Thyroid gland (tissue), 4 donors: ENCODE results near the gene APMAP. TPM values are rescaled to one million over a fixed set of nuclear protein-coding genes. Genes with fewer than 3 reads are reported as not detected.

ENCODE experiments used
- DNase-seq, 2 donors: peaks; one replicate each; pipeline ENCODE4 v3.0.0-alpha.2; 2019
- H3K27ac ChIP-seq, 3 donors: fragments of 200-600 bp; sonication (generic); 1 replicate in 2 of 3; 2 replicates in 1 of 3; pipeline ENCODE4 v1.5.1; 2016 to 2019; ENCODE audit warnings: mild to moderate bottlenecking in 1 of 3, moderate library complexity in 1 of 3
- H3K27me3 ChIP-seq: fragments of 200-600 bp; sonication (generic); one replicate; pipeline ENCODE4 v1.5.1; 2019
- H3K36me3 ChIP-seq, 2 donors: fragments of 200-600 bp; sonication (generic); one replicate each; pipeline ENCODE4 v1.5.1; 2016 to 2019
- H3K4me1 ChIP-seq, 2 donors: fragments of 200-600 bp; sonication (generic); one replicate each; pipeline ENCODE4 v1.5.1; 2017 to 2019
- H3K4me3 ChIP-seq, 3 donors: fragments of 200-600 bp; sonication (generic); replicated peaks in 1 of 3; 1 replicate in 2 of 3; 2 replicates in 1 of 3; pipeline ENCODE4 v1.5.1; 2016; ENCODE audit warnings: mild to moderate bottlenecking in 1 of 3
- H3K9me3 ChIP-seq: fragments of 200-600 bp; sonication (generic); one replicate; pipeline ENCODE4 v1.5.1; 2017
- CTCF ChIP-seq, 6 experiments: fragments of 200-600 bp in 3 of 6; fragments of 450-650 bp in 3 of 6; sonication (generic) in 3 of 6; IDR thresholded peaks; one replicate each; pipeline ENCODE4 v1.5.1; 2016 to 2019; ENCODE audit warnings: antibody characterized with exemption in 6 of 6, mild to moderate bottlenecking in 2 of 6, inconsistent platforms in 1 of 6, moderate library complexity in 1 of 6
- POLR2A ChIP-seq, 2 donors: fragments of 450-650 bp; IDR thresholded peaks; one replicate each; pipeline ENCODE4 v1.6.1; 2017; ENCODE audit warnings: antibody characterized with exemption in 2 of 2, mild to moderate bottlenecking in 2 of 2, moderate library complexity in 1 of 2
- WGBS, 2 donors: methylation state at CpG; one replicate each; pipeline ENCODE4 v1.1.5; 2017; 5-methylcytosine and 5-hydroxymethylcytosine counted together
- intact Hi-C: fragments of 100-400 bp; cut with DNase I; formaldehyde crosslinking; loops from one replicate; pipeline ENCODE4 v1.15.1; 2023
- total RNA-seq, 4 donors: library from RNA; depleted of rRNA; stranded (reverse); fragments of >200 nt; gene quantifications; one replicate each; pipeline ENCODE4 v1.2.3, GENCODE V29; 2016

APMAP gene
- total RNA-seq, 4 donors from 2014 or later = 171 to 205 (median 186) TPM

- TF ChIP-seq CTCF (IDR thresholded peaks at IDR 0.05) (peak; percentile 71 to 93 (median 86)), POLR2A (IDR thresholded peaks at IDR 0.05) (no peak)
- no peaks in the 10 kb centered on the region for H3K27me3 ChIP-seq
- WGBS, 2 donors = 30 to 42% methylated on average over 17 to 24 of the region's 34 CpGs
- no peaks in the 10 kb centered on the region for H3K9me3 ChIP-seq
- DNase-seq = peak; percentile 85
- no peak overlapping the region for H3K4me3 ChIP-seq
- peaks cover 12 to 18% of the 10 kb centered on the region in 2 donors for H3K4me1 ChIP-seq
- H3K27ac ChIP-seq = peak overlapping the region in 1 of 3 donors; percentile 37
- intact Hi-C loops = loop anchor here (5.0 kb wide), 1 partner anchor 756 kb away; no protein-coding TSS in a partner anchor
- H3K36me3 ChIP-seq = no peaks in the 10 kb centered on the region
Measured at GRCh38 chr20:24917797-24918578, 74.6 kb downstream of the APMAP start.

- no peaks in the 10 kb centered on the region for H3K9me3 ChIP-seq
- no peaks in the 10 kb centered on the region for H3K36me3 ChIP-seq
- peaks cover 12 to 18% of the 10 kb centered on the region in 2 donors for H3K4me1 ChIP-seq
- TF ChIP-seq POLR2A (IDR thresholded peaks at IDR 0.05) = no peak
- TF ChIP-seq CTCF (IDR thresholded peaks at IDR 0.05) = no peak
- H3K4me3 ChIP-seq = no peak overlapping the region
- intact Hi-C loops = loop anchor here (5.0 kb wide), 1 partner anchor 755 kb away; no protein-coding TSS in a partner anchor
- no peak overlapping the region for H3K27ac ChIP-seq
- DNase-seq = no peak
- WGBS, 2 donors = 85 to 92% methylated on average over 7 of the region's 7 CpGs
- no peaks in the 10 kb centered on the region for H3K27me3 ChIP-seq
Measured at GRCh38 chr20:24917056-24917455, 75.5 kb downstream of the APMAP start.

GRCh38 chr20:24916412-24916811 is 76.1 kb downstream of the APMAP start:
- H3K9me3 ChIP-seq = no peaks in the 10 kb centered on the region
- intact Hi-C loops = loop anchor here (5.0 kb wide), 1 partner anchor 754 kb away; no protein-coding TSS in a partner anchor
- no peak for TF ChIP-seq CTCF (IDR thresholded peaks at IDR 0.05)
- no peak for TF ChIP-seq POLR2A (IDR thresholded peaks at IDR 0.05)
- no peak overlapping the region for H3K27ac ChIP-seq
- peaks cover 12 to 18% of the 10 kb centered on the region in 2 donors for H3K4me1 ChIP-seq
- H3K36me3 ChIP-seq = no peaks in the 10 kb centered on the region
- no peak overlapping the region for H3K4me3 ChIP-seq
- no peaks in the 10 kb centered on the region for H3K27me3 ChIP-seq
- DNase-seq = no peak
- 100% methylated on average over 1 of the region's 1 CpG for WGBS, 2 donors

- H3K27me3 ChIP-seq = no peaks in the 10 kb centered on the region
- H3K36me3 ChIP-seq = no peaks in the 10 kb centered on the region
- H3K4me3 ChIP-seq = no peak overlapping the region
- DNase-seq = no peak
- no peak overlapping the region for H3K27ac ChIP-seq
- H3K9me3 ChIP-seq = no peaks in the 10 kb centered on the region
- 95 to 100% methylated on average over 1 to 7 of the region's 7 CpGs for WGBS, 2 donors
- no peak for TF ChIP-seq CTCF (IDR thresholded peaks at IDR 0.05)
- TF ChIP-seq POLR2A (IDR thresholded peaks at IDR 0.05) = no peak
- peaks cover 9 to 18% of the 10 kb centered on the region in 2 donors for H3K4me1 ChIP-seq
- intact Hi-C loops = loop anchor here (5.0 kb wide), 1 partner anchor 754 kb away; no protein-coding TSS in a partner anchor
Measured at GRCh38 chr20:24915892-24916291, 76.7 kb downstream of the APMAP start.

GRCh38 chr20:24915440-24915839 is 77.1 kb downstream of the APMAP start:
- WGBS, 2 donors = 95% methylated on average over 9 of the region's 9 CpGs
- DNase-seq = no peak
- Histone ChIP-seq H3K27me3 (no peaks in the 10 kb centered on the region), H3K4me3 (no peak overlapping the region), H3K9me3 (no peaks in the 10 kb centered on the region), H3K27ac (no peak overlapping the region), H3K36me3 (no peaks in the 10 kb centered on the region), H3K4me1 (peaks cover 9 to 15% of the 10 kb centered on the region in 2 donors)
- TF ChIP-seq POLR2A (IDR thresholded peaks at IDR 0.05) (no peak), CTCF (IDR thresholded peaks at IDR 0.05) (no peak)
- intact Hi-C loops = loop anchor here (5.0 kb wide), 1 partner anchor 753 kb away; no protein-coding TSS in a partner anchor
